Inferior parietal cortex (tissue), 1 donor: Measurements from ENCODE around the gene FOXA3.

ENCODE experiments used
- DNase-seq: peaks from one replicate; pipeline ENCODE4 v3.0.0-alpha.2; 2016; ENCODE audit errors: extremely low spot score

FOXA3 gene

DNA sequence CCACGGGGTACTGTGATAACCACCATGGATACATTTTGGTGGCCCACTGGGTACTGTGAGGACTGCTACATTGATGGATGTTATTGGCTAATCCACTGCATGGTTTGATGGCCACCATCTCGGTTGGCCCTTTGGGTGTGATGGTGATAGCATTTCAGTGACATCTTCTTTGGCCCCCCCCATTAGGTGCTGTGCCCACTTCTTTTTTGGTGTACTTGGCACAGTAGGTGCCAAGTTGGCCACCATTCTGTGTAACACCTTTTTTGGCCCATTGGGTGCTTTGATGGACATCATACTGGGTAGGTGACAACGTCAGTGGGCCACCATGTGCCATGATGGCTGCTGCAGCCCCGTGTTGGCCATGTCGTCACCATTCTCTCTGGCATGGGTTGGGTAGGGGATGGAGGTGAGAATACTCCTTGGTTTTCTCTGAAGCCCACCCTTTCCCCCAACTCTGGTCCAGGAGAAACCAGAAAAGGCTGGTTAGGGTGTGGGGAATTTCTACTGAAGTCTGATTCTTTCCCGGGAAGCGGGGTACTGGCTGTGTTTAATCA lies 9.2 kb downstream of the FOXA3 start:
- no peak for DNase-seq

DNA sequence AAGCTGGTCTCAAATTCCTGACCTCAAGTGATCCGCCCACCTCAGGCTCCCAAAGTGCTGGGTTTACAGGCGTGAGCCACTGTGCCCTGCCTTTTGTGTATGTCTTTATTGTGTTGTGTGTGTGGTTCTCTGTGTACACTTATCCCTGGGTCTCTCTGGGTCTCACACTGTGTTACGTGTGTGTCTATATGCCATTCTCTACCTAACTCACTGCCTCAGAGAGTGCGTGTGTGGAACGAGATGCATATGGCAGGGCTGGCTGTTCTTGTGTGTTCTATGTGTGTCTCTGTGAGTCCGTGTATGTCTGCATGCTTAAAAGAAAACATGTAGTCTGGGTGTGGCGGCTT lies 10.5 kb downstream of the FOXA3 start:
- no peak for DNase-seq

DNA sequence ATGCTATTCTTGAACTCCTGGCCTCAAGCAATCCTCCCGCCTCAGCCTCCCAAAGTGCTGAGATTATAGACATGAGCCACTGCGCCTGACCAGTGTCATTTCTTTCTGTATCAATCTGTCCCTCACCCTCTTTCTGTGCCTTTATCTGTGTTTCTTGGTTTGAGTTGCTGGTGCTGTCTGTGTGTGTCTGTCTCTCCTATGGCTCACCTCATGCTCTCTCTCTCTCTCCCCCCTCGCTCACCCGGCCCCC lies 12.0 kb downstream of the FOXA3 start:
- DNase-seq = no peak

DNA sequence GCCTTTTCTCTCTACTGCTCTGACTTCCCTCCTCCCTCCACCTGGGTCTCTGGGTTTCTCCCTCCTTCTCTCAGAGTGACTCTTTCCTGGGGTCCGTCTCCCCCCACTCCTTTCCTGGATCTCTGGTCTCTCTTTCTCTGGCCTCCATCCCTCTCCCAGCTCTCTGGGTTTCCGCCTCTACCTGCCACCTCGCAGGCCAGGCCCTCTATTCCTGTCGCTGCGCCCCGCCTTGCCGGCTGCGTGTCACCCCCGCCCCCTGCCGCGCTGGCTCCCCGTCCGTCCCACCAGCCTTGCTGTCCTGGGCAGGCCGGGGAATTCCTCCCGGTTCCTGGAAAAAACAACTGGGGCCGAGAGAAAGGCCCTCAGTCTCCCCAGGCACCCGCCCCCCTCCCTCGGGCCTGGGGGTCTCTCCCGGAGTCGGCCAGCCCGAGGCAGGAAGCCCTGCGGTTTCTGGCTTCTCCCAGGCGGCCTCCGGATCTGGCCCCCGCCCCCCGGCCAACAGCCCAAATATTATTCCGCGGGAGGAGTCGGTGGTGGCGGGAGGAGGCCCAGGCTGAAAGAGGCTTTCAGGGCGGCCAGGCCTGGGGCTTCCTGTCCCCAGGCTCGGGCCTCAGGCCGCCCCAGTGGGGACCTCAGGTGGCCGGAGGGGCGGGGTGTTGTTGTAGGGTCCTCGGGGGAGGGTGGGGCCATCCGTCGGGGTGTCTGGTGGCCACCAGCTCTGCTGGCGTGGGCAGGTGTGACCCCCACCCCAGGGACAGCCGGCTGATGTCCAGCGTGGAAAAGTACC lies 12.5 kb downstream of the FOXA3 start:
- no peak for DNase-seq

DNA sequence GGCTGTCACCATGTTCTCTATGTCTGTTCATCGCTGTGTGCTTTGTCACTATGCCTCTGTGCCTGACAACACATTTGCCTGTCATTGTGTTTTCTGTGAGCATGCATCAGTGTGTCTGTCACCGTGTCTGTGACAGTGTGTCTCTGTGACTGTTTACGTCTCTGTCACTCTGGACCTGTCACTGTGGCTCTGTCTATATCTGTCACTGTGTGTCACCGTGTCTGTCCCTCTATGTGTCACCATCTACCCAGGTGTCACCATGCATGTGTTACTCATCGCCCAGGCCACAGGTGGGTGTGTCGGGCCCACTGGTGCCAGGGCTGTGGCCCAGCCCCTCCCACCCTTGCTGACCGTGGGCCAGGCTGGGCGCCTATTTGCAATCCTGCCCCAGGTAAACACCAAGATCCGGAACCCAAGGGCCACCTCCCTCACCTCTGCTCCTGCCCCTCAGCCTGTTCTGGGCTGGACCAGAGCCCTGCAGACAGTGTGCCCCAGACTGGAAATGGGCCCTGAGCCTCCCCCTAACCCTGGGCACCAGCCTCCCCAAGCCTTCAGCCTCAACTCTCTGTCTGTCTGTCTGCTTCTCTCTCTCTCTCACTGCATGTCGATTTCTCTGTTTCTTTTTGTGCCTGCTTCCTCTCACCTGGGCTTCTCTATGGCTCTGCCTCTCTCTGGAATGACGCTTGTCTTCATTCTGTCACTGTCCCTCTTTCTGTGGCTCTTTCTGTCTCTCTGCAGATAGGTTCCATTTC lies 14.1 kb downstream of the FOXA3 start:
- no peak for DNase-seq

DNA sequence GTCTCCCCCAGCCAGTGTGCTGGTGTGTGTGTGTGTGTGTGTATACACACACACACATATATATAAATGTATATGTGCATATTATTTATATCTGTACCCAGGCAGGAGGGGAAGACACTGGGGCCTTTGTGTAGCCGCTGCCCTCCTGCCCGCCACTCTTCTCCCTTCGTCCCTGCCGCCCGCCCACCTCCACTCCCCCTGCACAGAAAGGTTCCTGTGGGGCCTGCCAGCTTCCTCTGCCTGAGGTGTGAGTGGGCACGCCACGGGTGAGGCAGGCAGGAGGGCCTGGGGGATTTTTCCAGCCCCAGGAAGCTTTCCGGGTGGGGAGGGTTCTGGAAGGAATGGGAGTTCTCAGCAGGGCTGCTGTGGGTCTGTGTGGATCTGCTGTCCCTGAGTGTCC lies 14.9 kb downstream of the FOXA3 start:
- DNase-seq = no peak

DNA sequence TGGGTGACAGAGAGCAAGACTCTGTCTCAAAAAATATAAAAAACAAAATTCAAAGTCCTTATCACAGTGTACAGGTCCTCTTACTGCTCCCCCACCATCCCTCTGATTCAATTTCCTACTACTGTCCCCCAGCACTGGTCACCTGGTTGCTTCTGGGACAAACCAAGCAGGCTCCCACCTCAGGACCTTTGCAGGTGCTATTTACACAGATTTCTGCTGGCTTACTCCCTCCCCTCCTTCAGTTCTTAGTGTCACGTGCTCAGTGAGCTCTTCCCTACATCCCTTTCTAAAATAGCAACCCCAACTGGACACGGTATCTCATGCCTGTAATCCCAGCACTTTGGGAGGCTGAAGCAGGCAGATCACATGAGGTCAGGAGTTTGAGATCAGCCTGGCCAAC lies 15.8 kb downstream of the FOXA3 start:
- no peak for DNase-seq

DNA sequence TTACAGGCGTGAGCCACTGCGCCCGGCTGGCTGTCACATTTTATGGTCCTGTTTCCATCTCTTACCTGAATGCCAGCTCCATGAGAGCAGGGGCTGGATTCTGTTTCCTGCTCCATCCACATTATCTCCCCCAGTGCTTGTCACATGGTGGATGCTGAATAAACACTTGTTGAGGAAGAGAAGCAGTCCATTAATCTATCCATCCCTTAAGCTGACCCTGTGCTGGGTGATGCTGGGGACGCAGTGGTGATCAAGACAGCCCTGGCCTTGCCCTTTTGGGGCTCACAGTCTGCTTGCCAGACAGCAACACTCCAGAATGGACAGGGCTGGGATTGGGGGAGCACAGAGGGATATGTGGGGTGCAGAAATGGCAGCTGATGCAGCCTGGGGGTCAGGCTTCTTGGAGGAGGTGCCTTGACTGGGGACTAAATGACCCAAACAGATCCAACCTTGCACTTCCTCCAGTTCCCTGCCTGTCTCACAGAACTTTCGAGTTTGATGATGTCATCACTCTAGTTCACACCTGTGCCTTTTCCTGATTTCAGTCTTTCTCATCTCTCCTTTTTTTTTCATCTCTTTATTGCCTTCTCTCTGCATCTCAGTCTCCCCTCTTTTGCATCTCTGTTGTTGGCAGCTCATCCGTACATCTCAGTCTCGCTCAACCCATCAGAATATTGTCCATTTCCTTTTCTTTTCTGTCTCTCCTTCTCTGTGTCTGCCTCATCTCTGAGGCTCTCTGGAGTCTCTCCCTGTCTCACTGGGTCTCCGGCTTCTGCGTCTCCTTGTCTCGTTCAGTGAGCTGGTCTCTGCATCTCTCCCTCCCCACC lies 17.2 kb downstream of the FOXA3 start:
- no peak for DNase-seq

DNA sequence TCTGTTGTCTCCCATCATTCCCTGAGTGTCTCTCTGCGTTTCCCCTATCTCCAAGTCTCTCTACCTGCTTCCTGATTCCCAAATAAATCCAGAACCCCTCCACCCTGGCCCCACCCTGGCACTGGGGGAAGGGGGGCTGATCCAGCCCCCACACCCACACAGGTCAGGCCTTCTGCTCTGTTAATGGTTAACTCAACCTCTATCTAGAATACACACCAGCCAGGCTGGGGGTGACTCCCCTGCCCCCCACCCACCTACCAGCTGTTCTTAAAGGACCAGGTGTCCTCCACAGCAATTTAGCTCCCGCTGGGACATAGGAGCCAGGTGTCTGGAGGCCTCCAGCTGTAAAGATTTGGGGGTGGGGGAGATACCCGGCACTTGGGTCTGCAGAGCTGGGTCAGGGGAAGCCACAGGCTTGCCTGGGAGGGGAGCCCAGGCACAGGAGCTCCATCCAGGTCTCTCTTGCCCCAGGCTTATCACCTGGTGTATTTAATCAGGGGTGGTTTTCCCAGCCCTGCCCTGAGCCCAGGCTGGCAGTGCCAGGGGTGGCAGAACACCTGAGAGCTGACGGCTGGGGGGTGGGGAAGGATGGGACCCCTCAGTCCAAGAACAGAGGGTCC lies 17.9 kb downstream of the FOXA3 start:
- DNase-seq = no peak

DNA sequence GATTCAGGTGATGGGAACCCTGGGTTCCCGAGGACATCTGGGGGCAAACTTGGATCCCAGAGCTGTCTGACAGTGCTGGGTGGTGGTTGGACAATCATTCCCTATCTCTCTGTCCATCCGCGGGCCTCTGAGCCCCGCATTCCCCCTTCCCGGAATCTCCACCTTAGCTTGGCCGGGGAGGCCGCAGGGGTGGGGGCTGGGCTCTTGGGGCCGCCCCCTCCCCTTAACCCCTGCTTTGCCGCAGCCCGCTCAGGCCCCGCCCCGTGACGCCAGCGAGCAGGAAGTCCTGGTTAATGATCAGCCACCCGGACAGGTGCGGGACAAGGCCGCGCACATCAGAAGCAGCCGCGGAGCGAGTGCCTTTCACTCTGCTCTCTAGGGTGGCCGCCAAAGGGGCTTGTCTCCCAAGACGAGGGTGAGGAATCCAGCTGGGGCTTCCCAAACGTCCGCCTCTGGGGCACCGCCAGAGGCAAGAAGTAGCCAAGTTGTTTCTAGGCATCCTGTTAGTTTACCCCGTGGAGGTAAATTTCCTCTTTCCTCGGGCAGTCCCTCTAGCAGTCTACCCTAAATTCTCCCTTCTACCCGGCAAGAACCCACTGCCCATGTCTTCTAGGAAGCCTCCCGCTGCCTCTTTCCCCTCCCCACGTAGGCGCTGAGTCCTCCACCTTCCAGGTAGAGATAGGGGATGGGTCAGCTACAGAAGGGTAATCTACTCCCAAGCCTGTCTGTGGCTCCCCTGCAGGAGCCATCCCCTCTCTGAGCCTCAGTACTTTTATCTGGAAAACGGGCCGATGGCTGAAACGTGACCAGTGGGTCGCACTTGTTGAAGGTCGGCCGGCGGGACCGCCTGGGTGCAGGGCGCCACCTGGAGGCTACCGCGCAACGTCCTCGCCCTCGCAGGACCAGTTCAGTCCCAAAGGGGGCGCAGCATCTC lies 18.8 kb downstream of the FOXA3 start:
- DNase-seq = peak; percentile 63

DNA sequence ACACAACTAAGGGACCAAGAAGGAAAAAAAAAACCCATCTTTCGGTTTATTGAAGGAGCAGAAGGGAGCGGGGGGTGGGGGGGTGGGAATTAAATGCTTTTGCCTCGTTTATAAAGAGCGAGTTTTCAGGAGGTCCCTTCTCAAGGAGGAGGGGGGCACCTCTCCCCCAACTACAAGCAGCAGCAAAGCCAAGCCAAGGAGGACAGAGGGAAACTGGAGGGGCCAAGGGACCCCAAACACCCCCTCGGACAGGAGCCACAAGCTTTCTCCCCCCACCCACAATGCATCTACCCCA lies 19.4 kb downstream of the FOXA3 start:
- DNase-seq = no peak

DNA sequence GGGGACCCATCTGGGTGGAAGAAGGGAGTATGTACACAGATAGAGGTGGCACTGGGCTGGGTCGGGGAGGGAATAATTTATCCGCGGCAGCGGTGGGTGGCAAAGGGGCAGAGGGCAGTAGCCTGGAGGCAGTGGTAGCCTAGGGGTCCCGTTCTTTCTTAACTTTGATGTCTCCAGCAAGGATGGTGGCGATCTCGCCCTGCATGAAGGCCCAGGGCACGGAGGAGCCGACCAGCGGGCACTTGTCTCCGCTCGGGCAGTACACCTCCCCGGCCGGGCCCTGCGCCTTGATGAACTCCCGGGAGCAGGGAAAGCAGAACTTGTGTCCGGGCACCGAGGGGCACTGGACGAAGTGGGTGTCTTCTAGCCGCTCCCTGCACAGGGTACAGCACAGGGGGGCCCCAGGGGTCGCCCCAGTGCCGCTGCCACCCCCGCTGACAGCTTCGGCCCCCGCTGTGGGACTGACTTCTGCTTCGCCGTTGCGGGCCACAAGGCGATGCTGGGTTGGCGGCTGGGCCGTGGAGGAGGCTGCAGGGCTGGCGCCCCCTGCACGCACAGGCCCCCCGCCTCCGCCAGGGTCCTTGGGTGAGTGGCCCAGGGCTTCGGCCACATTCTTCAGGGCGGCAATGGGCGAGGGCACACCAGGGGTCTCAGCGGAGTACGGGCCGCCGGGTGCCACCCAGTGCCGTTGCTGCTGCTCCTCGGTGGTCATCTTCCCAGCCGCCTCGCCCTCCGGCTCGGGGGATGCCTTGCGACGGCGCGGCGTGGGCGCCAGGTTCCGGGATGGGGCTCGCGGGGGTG lies 20.0 kb downstream of the FOXA3 start:
- DNase-seq = no peak

DNA sequence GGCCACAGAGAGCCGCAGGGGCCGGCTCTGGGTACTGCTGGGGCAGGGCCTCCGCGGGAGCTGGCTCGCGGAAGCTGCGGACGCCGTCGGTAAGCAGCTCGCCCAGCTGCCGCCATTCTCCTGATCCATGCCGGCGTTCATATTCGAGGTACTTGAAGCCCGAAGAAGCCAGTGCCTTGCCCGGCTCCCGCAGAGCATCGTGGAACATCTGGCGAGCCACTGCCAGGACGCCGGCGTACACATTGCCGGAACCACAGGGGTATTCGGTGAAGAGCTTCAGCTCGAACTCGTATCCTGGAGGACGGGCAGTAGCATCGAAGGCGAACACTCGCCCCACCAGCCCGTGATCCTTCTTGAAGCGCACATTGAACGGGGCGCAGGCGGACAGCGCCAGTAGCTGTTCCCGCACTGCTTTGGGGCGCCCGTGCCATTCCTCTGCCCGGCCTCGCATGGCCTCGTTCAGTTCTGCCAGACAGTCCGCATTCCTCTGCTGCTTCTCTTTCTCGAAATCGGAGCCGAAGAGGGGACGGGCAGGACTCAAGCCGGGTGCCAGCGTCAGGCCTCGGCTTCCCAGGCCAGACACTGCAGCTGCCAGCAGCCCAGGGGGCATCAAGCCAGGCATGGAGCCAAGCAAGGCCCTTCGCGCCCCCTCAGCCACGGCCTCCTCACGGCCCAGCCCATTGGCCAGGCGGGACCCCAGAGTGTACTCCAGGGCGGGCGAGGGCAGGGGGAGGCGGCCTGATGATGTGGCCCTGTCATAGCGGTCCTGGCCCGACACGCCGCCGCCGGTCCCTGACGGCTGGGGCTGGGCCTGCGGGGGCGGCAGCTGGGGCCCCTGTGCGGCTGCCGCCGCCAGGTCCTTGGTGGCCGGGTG lies 20.8 kb downstream of the FOXA3 start:
- DNase-seq = no peak

DNA sequence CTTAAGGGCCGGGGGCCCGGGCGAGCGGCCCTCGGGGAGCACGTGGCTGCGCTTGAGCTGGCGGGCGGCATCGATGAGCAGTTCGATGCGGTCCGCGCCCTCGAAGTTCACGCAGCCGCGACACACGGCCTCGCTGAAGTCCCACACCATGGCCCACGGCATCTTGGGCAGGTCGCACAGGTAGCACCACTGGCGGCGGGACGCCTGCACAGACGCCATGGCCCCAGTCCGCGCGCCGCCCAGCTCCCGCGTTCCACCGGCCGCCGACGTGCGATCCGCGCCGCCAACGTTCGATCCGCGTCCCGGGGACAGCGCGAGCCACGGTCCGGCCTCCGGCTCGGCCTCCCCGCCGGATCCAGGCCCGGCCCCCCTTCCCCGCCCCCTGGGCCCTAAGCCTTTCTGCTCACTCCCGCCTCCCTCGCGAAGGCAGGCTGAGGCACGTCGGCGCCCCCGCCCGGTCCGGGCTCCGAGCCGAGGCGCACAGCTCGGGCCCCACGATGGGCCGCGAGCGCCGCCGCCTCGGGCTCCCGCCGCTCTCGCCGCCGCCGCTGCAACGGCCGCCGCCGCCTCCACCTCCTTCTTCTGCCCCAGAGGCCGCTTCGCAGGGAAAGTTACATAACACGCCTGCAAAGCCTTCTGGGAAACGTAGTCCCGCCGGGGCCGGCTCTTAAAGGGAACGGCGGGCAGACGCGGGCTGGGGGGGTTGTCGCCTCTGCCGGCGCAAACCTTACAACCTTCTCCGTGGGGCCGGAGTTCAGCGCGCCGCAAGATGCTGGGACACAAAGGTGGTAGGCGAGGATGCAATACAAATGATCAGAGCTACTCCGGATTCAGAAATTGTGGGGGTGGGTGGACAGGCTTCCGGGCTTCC lies 21.7 kb downstream of the FOXA3 start, which contains the start of gene IRF2BP1:
TSS of gene IRF2BP1 (minus strand) at position 586 of the 871 bp plus-strand sequence. CDS start at position 219, 367 bp downstream.
- peak; percentile 97 for DNase-seq

DNA sequence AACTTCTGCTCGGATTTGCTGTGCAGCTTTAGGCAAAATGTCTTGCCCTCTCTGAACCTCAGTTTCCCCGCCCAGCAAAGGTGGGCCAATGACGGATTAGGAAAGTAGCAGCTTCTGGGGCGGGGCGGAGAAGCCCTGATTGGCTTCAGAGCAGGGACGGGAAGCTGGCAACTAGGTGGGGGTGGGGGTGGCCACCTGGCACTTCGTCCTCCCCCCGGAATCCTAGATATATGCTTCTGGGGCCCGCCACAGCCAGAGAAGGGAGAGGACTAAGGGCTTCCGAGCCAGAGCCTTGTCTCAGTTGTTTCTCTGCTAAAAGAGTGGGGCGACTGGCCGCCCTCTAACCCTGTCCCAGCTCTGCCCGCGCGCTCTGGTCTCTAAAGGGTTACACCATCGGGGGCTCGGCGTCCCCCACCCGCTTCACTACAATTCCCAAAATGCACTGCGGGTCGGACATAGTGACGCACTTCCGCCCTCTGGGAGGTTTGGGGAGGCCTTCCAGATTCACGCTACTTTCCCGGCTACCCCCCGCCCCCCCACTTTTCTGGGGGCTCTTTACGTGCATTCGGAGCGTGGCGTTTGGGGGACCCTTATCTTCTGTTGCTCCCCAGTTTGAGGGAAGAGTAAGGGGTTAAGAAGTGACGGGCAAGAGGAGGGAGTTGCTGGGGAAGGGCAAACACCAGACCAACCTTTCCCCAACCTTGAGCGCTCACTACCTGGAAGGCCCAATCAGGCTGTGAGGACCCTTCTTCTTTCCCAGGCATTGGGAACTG lies 22.5 kb downstream of the FOXA3 start:
- peak; percentile 98 for DNase-seq

DNA sequence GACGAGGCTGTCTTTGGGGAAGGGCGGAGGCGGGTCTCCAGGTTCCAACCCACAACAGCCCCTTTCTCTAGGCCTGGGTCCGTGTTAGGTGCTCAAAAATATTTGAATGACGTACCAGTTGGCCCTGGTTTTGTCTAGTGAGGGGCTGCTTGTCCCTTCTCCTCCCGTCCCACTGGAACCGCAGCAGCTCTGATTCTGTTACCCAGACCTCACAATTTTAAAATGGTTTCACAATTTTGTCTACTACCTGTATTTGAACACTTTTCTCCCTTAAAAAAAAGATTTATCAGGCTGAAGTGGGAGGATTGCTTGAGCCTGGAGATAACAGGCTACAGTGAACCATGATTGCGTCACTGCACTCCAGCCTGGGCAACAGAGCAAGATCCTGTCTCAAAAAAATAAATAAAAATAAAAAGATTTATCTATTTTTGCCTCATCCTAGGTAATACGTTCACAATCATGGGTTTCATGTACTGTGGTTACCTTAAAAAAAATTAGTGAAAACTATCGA lies 23.1 kb downstream of the FOXA3 start:
- no peak for DNase-seq

DNA sequence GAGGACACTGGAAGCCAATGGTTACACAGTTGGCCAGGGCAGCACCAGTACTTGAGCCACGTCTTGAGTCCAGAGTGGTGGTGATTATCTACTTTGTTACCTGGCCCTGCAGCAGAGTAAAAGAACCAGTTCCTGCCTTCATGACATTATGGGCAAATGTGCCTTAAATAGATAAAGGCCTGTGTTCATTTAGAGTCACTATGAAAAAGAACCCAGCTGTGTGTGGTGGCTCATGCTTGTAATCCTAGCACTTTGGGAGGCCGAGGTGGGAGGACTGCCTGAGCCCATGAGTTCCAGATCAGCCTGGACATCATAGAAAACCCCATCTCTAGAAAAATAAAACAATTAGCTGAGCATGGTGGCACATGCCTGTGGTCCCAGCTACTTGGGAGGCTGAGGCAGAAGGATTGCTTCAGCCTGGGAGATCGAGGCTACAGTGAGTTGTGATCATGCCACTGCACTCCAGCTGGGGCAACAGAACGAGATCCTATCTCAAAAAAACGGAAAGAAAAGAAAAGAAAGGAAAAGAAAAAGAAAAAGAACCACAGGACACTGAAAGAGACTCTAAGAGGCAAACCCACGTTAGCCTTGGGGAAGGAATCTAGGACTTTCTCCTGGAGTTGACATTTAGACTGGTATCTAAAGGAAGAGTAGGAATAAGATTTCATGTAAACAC lies 25.2 kb downstream of the FOXA3 start:
- no peak for DNase-seq
